OCI-LY7 (cell line): Measurements from ENCODE around the gene SEPSECS.

ENCODE experiments used
- EZH2phosphoT487 ChIP-seq: fragments of 200-600 bp; sonication (generic); IDR thresholded peaks from 2 replicates; pipeline ENCODE4 v1.6.1; 2018; ENCODE audit warnings: low read depth, borderline replicate concordance, mild to moderate bottlenecking, mixed run types, antibody characterized with exemption, low read length, moderate library complexity, mixed read lengths
- TF ChIP-seq, protein P1 (sequence below): fragments of 200-600 bp; sonication (generic); conservative IDR thresholded peaks from 2 replicates; pipeline ENCODE4 v1.5.1; 2014; ENCODE audit warnings: mild to moderate bottlenecking, antibody characterized with exemption, low read length, moderate library complexity, mixed read lengths

DNA sequence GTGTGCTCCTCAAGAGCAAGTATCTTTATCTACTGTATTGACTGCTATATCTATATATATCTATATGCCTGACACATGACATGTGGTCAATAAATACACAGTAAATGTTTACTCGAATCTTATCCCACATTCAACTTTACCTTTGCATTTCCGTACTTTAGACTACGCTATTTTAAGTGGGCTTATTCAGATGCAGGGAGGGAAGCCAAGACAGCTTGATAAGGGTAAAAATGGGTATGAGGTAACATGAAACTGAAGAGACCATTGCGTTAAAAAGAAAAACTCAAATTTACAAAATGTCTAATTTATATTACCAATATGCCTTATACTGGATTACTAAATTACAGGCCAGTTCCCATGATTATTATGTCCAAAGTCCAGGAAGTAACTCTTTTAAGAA is 17.8 kb downstream of the SEPSECS start:
- TF ChIP-seq, protein P1, sequence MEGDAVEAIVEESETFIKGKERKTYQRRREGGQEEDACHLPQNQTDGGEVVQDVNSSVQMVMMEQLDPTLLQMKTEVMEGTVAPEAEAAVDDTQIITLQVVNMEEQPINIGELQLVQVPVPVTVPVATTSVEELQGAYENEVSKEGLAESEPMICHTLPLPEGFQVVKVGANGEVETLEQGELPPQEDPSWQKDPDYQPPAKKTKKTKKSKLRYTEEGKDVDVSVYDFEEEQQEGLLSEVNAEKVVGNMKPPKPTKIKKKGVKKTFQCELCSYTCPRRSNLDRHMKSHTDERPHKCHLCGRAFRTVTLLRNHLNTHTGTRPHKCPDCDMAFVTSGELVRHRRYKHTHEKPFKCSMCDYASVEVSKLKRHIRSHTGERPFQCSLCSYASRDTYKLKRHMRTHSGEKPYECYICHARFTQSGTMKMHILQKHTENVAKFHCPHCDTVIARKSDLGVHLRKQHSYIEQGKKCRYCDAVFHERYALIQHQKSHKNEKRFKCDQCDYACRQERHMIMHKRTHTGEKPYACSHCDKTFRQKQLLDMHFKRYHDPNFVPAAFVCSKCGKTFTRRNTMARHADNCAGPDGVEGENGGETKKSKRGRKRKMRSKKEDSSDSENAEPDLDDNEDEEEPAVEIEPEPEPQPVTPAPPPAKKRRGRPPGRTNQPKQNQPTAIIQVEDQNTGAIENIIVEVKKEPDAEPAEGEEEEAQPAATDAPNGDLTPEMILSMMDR = no peak
- TF ChIP-seq EZH2phosphoT487 = no peak
